Kidney (tissue), 14 donors: Measurements from ENCODE around the gene CDO1. TPM values are rescaled to one million over a fixed set of nuclear protein-coding genes. Genes with fewer than 3 reads are reported as not detected.

Experiments used
- DNase-seq, 5 donors: peaks; one replicate each; pipeline ENCODE4 v3.0.0-alpha.2; 2013 to 2020
- FAIRE-seq: peaks from 2 replicates; lab custom pipeline; 2012; peaks lifted over from hg19 to GRCh38; lab: Jason Lieb, UNC
- H3K27ac ChIP-seq, 2 donors: one replicate each; pipeline ENCODE4 v1.7.0; 2013; ENCODE audit warnings: low read depth in 2 of 2, low read length in 2 of 2, inconsistent platforms in 1 of 2
- H3K27me3 ChIP-seq: one replicate; pipeline ENCODE4 v1.7.1; 2013; ENCODE audit warnings: low read length, inconsistent platforms; ENCODE audit not compliant: control insufficient read depth, insufficient read depth
- H3K36me3 ChIP-seq, 3 donors: one replicate each; pipeline versions ENCODE4 v1.7.0 to v1.7.1; 2013; ENCODE audit warnings: low read length in 3 of 3, control low read depth in 1 of 3, inconsistent platforms in 1 of 3; ENCODE audit not compliant: insufficient read depth in 3 of 3, control insufficient read depth in 2 of 3
- H3K4me1 ChIP-seq, 3 donors: one replicate each; pipeline versions ENCODE4 v1.7.0 to v1.7.1; 2013; ENCODE audit warnings: low read length in 3 of 3, inconsistent platforms in 1 of 3, low read depth in 1 of 3; ENCODE audit not compliant: control insufficient read depth in 2 of 3, insufficient read depth in 2 of 3
- H3K4me3 ChIP-seq, 3 donors: one replicate each; pipeline versions ENCODE4 v1.7.0 to v1.8.1; 2013; ENCODE audit warnings: low read length in 3 of 3, control low read depth in 1 of 3, inconsistent platforms in 1 of 3
- H3K9ac ChIP-seq, 3 donors: one replicate each; pipeline versions ENCODE4 v1.7.0 to v1.7.1; 2013; ENCODE audit warnings: low read length in 3 of 3, control low read depth in 1 of 3, inconsistent platforms in 1 of 3
- H3K9me3 ChIP-seq, 3 donors: one replicate each; pipeline versions ENCODE4 v1.7.0 to v1.7.1; 2013; ENCODE audit warnings: low read length in 3 of 3, control low read depth in 1 of 3, inconsistent platforms in 1 of 3; ENCODE audit not compliant: control insufficient read depth in 2 of 3, insufficient read depth in 1 of 3
- CTCF ChIP-seq: IDR thresholded peaks from 3 replicates; pipeline ENCODE4 v1.5.1; 2012; ENCODE audit warnings: mild to moderate bottlenecking, moderate library complexity, borderline replicate concordance; ENCODE audit not compliant: insufficient read depth; ENCODE audit errors: extremely low read depth
- intact Hi-C: fragments of 100-400 bp; cut with DNase I; formaldehyde crosslinking; loops from one replicate; pipeline ENCODE4 v1.11.1; 2022
- polyA plus RNA-seq: library from polyadenylated mRNA; stranded (reverse); fragments of 350-450 nt; fragmentation: Illumina TruSeq; extraction: RNeasy Lipid Tissue Mini Kit (QIAGEN cat#74804); gene quantifications from one replicate; pipeline ENCODE4 v1.2.3, GENCODE V29; 2014; ENCODE audit warnings: low read depth, low replicate concordance; ENCODE audit not compliant: insufficient read depth
- total RNA-seq: library from RNA; stranded (reverse); fragmentation: NEBNext Ultra II Directional; extraction: Animal tissue kit (Norgen Biotek cat#: 25700); gene quantifications from one replicate; pipeline ENCODE4 v1.2.1, GENCODE V29; 2021
- donor health status: control.
- donor health status: control.
- donor health status: control.
- donor health status: control.
- donor health status: control.
- donor health status: DM: yes; HTN: yes; CAD: no.
- donor health status: Normal renal cell carcinoma (clear cell type).

CDO1 gene
- total and polyA plus RNA-seq, 2 donors from 2014 or later = 1.7 to 3.0 TPM

DNA sequence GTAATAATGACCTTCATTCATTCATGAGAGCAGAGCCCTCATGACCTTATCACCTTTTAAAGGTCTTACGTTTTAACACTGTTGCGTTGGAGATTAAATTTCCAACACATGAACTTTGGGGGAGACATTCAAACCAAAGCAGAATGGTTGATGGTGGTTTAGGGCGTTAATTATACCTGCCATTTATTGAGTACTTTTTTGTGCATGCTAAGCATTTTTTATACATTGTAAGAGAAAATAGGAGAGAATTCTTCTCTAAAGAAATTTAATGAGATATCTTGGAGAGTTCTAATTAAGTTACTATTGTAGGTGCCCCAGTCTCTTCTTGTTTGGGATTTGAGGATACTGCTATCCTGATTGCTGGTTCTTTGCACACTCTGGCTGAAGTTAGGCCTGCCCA is 37.7 kb upstream of the CDO1 start:
- intact Hi-C loops = no loop called here
- Histone ChIP-seq H3K4me1 (peaks cover 4 to 19% (median 9%) of the 10 kb centered on the region in 3 donors), H3K9ac (no peak overlapping the region), H3K9me3 (no peaks in the 10 kb centered on the region), H3K27me3 (no peaks in the 10 kb centered on the region), H3K4me3 (no peak overlapping the region), H3K27ac (no peak overlapping the region), H3K36me3 (no peaks in the 10 kb centered on the region)
- DNase-seq = no peak
- no peak for FAIRE-seq
- no peak for TF ChIP-seq CTCF

DNA sequence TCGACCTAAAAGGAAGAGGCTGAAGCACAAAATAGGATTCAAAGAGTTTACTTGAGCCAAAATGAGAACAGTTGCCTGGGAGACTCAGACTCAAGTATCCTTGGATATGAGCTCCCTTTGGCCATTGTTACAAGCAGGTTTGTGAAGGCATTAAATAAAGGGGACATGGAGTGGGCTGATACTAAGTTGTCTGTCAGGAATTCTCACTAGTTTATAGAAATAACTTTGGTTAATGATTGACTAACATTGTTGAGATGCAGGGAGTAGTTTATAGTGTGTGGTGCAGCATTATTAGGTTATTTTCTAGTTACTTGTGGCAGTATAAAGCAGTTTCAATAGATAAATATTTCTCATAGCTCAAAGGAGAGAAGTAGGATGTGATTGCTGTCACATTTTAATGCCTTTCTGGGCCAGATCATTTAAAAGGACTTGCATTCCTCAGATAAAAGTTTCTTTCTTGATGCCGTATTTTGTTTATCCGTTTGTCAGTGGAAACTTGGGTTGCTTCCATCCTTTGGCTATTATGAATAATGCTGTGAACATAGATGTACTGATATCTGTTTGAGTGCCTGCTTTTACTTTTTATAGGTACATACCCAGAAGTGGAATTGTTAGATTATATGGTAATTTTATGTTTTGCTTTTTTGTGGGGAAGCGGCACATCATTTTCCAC is 34.4 kb upstream of the CDO1 start:
- FAIRE-seq = no peak
- Histone ChIP-seq H3K4me3 (peak overlapping the region in 2 of 3 donors; percentile 26 to 31), H3K9me3 (no peaks in the 10 kb centered on the region), H3K27ac (no peak overlapping the region), H3K9ac (peak overlapping the region in 1 of 3 donors; percentile 4), H3K36me3 (no peaks in the 10 kb centered on the region), H3K27me3 (no peaks in the 10 kb centered on the region), H3K4me1 (peaks cover 4 to 12% (median 9%) of the 10 kb centered on the region in 3 donors)
- peak in 2 of 5 donors; percentile 46 to 58 for DNase-seq
- TF ChIP-seq CTCF = no peak
- intact Hi-C loops = no loop called here

GRCh38 chr5:115849258-115849798 is 32.9 kb upstream of the CDO1 start:
- H3K9me3 ChIP-seq = no peaks in the 10 kb centered on the region
- no peak overlapping the region for H3K27ac ChIP-seq
- FAIRE-seq (no peak), DNase-seq (no peak)
- intact Hi-C loops = no loop called here
- no peaks in the 10 kb centered on the region for H3K27me3 ChIP-seq
- H3K4me1 ChIP-seq = peaks cover 4 to 12% (median 9%) of the 10 kb centered on the region in 3 donors
- H3K4me3 ChIP-seq = no peak overlapping the region
- H3K36me3 ChIP-seq = no peaks in the 10 kb centered on the region
- TF ChIP-seq CTCF = no peak
- H3K9ac ChIP-seq = no peak overlapping the region
